Amygdala (tissue), 56 donors: ENCODE results near the gene MMP24.
"Not testable (repeated sequence)": the region's sequence is repeated elsewhere in the genome, so short reads cannot be mapped to it uniquely, and the experiment has no call there.

Experiments
- DNase-seq, 56 donors: peaks; one replicate each; lab custom pipeline; 2025; lab: John Stamatoyannopoulos, UW

MMP24 gene

DNA sequence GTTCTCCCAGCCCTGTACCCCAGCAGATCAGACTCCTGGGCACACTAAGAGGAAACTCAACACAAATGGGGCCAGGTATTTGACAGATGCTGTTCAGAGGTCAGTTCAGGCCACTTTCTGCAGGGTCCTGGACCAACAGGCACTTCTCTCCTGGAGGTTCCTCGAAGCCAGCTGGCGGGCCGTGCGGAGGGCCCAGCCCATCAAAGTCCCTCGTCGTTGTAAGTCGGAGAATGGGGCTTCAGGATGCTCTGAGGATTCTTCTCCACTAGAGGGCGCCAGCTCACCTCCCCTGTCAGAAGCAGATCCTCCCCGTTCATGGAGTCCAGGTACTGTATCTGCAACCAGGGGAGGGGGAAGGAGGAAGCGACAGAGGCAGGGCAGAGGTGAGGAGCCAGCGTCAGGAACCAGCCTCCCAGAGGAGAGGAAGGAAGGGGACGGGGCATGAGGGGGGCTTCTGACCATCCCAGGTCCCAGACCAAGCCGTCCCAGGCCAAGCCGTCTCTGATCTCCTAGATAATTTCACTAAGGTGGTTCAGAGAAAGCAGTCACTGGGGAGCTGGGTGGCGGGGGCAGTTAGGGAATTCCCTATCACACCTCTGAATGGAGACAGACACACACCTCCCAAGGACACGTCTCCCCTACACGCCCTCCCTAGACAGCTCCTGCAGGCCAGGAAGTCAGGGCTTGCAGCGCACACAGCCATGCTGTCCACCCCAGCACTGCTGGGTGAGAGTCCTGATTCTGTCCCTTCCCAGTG is 77.4 kb downstream of the MMP24 start:
- DNase-seq = peak in 47 of 56 donors; percentile 7 to 85 (median 40)

DNA sequence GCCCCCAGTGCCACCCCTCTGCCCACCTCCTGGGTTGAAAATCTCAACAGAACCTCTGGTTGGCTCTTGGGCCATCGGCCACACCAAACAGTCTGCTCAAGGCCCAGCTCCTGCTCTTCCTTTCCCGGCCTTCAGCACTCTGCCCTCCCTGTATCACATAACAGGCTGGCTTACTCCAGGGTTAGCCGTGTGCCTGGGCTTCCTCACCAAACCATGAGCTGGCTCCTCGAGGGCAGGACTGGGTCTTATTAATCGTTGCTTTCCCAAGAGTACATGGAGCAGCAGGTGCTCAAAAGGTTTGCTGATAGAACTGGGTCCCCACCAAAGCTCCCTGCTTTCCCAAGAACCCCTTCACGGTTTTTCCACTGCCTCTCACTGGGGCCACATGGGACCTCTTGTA is 78.5 kb downstream of the MMP24 start:
- DNase-seq = no peak

- DNase-seq = peak in 9 of 56 donors; percentile 1 to 41 (median 19)
These were observed 79.4 kb downstream of the MMP24 start for GRCh38 chr20:35305682-35306556.

DNA sequence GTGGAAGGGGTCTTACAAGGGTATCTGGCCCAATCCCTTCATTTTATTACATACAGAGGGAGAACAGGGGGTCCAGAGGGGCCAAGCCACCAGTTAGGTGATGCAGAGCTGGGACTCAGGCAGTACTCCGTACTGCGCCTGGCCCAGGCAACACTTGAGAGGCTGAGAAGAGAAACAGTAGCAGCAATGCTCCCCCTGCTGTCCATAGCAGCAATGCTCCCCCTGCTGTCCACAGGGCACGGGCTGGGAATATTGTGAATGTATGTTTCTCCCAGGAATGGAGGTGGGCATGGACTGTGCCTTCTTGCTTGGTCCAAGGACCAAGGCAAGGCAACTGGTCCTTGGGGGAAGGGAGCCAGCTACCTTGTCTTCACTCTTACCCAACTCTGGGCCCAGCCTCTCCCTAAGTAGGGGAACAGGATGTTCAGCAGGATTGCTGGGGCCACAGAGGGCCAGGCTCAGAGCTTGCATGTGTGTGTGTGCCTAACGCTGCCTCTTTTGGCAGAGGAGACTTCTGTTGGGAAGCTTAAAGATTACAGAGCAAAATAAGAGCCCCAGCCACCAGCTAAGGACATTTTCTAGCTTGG is 80.5 kb downstream of the MMP24 start:
- DNase-seq = peak in 26 of 56 donors; percentile 4 to 47 (median 27)

DNA sequence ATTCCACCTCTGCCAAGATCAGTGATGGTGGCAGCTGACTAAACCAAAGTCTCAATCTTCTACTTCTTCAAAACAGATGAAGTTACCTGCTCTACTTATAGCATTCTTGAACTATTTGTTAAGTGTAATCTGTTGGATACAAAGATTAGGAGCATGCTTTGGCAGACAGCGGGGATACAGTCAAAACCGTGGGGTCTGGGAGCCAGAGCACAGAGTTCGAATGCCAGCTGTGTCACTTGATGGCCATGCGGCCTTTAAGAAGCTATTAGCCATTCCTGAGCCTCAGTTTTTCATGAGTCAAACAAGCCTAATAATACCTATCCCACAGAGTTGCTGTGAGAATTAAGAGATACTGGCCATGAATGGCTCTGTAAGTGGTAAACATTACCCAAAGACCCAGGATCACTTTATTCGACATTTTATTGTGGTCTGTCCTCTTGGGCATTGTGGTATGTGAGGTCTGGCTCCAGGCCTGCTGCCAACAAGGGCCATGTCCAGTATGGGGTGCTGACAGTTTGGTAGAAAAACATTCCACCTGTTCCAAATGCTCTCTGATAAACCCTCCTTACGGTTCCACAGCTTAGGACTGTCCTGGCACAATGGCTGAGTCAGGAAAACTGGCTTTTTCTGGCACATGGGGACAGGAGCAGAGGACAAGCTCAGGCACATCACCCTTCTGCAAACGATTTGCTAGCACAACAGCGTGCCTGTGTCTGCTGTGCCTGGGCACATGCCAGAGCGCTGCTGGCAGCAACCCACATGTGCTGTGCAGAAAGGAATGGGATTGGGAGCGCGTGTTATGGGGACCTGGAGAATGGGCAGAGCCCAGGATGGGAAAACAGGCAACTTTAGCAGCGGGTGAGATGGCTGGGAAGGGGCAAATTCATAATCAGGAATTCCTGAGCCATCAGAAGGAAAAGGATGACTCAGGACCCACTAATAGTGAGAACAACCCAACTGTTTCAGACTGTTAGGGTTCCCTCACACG is 81.5 kb downstream of the MMP24 start:
- peak in 49 of 56 donors; percentile 7 to 80 (median 49) for DNase-seq

GRCh38 chr20:35311409-35311808 is 84.9 kb downstream of the MMP24 start:
- no peak for DNase-seq

- no peak for DNase-seq
These were observed 85.3 kb downstream of the MMP24 start for GRCh38 chr20:35311822-35312221.

- DNase-seq = no peak
These were observed 85.8 kb downstream of the MMP24 start for GRCh38 chr20:35312318-35312717.

GRCh38 chr20:35314816-35315631 is 88.5 kb downstream of the MMP24 start:
- DNase-seq = no peak

- not testable (repeated sequence) for DNase-seq
These were observed 89.1 kb downstream of the MMP24 start for GRCh38 chr20:35315632-35316020.

DNA sequence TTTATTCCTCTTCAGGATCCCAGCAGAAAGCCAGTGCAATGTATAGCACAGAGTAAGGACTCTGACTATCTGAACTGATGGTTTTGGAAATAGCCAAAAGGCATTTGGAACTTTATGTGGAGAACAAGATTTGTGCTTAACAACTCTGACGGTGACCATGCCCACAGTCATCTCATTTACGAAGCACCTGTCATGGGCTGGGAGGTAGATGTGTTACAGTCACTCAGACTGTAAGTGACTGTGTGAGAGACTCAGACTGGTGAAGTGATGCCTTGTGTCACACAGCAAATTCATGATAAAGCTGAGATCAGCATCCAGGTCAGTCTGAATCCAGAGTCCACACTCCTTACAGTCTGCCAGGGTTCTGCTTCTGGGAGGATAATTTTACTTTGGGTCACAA is 89.6 kb downstream of the MMP24 start:
- DNase-seq = no peak

DNA sequence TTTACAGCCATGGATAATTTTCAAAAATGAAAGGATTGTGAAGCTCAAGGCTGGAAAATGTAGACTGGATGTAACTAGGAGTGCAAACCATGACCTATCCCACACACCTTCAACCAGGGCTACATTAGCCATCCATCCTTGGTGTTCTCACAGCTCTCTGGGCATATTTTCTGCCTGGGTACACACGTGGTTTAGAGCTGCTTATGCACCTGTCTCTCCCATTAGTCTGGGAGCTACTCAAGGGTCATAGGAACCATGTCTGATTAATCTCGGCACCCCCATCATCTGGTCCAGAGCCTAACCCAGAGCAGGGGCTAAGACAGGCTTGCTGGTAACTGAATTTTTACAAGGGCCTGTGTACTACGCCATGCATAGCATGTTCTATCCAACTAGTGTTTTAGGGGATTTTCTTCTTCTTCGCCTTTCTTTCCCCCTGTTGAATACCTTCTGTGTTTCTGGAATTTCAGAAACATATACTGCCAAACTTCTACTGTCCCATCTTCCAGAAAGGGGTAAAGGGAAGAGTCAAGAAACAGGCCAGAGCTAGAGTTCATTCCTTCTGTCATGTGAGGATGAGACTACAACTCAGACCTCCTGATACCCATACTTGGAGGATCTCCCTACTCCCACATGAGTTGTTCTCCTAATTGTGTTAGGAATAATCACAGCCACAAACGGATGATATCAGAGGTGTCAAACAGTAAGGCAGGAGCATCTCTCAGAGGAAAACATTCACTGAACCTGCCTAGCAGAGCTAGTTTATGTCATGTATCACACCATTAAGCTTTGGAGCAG is 91.1 kb downstream of the MMP24 start:
- no peak for DNase-seq

DNA sequence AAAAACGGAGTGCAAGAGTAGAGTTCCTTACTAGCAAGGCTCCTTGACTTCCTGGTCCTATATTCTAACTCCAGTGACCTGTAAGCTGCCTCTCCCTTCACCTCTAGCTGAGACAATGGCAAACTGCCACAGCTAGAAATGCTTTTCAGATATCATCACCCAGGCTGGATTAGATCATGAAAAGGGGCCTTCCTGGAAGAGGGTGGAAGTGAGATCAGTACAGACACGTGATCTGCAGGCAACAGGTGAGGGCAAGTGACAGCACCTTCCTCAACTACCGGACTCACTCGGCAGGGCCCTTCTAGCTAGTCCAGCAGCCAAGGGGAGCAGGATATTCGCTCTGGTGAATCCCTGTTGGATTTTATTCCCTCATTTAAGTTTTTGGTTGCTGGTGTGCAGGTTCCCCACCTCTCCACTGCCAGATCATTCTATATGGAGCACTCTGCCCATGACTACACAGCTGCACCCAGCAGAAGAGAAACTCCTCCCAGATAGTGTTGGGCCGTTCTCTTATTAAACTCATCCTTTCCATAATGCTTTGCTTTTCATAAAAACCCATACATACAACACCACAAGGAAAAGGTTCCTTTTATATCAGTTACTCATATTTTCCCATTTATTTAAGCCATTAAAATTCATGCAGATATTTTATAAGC is 92.1 kb downstream of the MMP24 start:
- no peak for DNase-seq

GRCh38 chr20:35319192-35319870 is 92.8 kb downstream of the MMP24 start:
- DNase-seq = no peak

GRCh38 chr20:35319871-35320197 is 93.3 kb downstream of the MMP24 start:
- no peak for DNase-seq

DNA sequence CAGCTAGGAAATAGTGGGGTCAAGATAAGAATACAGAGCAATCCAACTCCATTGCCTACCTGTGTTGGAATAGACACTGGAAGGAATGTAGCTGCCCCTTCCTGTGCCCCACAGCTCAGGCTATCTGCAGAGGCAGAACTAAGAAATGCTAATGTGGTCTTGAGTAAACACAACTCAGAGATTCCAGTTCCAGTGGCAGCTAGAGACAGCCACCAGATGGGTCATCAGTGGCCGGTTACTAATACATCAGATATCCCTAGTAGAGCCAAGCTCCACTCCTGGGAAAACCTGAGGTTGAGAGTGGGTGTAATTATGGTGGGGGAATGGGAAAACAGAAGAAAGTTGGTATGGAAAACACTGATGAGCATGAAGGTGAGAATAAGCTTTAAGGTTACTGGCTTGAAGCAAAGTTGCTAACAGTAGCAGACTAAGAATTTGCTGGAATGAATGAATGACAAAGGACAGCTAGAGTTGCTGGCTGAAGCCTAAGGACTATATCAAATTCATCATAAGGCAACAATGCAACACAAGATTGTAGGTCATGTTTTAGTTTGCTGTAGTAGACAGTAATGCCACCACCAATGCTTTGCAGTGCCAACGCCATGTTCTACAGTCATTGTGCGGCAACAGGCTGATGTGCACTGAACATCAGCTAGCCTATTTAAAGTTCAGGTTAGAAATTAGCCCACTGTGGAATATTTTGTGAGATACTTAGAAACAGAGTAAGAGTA is 94.1 kb downstream of the MMP24 start:
- DNase-seq = no peak

GRCh38 chr20:35325401-35325800 is 98.9 kb downstream of the MMP24 start:
- DNase-seq = no peak
